GM12874 (cell line): ENCODE results near the gene PRKCQ.

ENCODE experiments used
- TF ChIP-seq, protein P1 (sequence below): IDR thresholded peaks from 2 replicates; pipeline ENCODE4 v1.5.1; 2011; ENCODE audit warnings: low read depth, mild to moderate bottlenecking, control low read depth, low read length, moderate library complexity; ENCODE audit not compliant: insufficient read depth

The PRKCQ gene

DNA sequence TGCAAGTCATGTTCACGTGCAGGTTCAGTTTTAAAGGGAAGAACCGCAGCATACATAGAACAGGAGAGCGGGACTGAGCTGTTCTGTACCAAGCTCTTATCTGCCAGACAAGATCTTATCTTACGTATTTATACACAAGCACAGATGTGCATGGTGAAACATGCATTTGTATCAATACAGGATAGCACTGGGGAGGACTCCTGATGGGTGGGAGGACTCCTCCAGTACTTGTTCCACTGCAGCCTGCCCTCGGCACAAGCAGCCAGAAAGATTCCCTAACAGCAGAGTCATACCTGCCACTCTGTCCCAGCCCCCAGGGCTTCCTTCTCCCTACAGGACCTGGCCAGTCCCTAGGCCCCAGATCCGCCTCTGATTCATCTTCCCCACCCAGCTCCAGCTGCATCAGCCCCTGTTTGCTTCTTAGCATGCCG, 13.2 kb upstream of the PRKCQ start:
- TF ChIP-seq, protein P1, sequence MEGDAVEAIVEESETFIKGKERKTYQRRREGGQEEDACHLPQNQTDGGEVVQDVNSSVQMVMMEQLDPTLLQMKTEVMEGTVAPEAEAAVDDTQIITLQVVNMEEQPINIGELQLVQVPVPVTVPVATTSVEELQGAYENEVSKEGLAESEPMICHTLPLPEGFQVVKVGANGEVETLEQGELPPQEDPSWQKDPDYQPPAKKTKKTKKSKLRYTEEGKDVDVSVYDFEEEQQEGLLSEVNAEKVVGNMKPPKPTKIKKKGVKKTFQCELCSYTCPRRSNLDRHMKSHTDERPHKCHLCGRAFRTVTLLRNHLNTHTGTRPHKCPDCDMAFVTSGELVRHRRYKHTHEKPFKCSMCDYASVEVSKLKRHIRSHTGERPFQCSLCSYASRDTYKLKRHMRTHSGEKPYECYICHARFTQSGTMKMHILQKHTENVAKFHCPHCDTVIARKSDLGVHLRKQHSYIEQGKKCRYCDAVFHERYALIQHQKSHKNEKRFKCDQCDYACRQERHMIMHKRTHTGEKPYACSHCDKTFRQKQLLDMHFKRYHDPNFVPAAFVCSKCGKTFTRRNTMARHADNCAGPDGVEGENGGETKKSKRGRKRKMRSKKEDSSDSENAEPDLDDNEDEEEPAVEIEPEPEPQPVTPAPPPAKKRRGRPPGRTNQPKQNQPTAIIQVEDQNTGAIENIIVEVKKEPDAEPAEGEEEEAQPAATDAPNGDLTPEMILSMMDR, result no peak

DNA sequence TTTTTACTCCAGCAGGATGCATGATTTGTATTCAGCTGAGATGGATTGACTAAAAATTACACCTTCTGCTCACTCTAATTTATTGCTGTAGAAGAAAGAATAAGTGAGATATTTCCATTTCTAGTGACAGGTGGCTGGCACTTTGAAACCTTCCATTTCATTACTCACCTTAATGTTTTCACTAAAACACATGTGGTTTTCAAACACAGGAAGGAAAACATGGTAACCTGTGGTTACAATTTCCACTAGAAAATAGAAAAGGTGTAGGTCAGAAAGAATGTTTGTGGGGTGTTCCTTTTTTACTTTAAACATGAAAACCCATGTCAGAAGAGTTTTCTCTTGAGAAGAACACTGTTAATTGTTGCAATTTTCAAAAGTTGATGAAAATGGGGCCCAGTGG, 12.0 kb upstream of the PRKCQ start:
- TF ChIP-seq, protein P1, result no peak

DNA sequence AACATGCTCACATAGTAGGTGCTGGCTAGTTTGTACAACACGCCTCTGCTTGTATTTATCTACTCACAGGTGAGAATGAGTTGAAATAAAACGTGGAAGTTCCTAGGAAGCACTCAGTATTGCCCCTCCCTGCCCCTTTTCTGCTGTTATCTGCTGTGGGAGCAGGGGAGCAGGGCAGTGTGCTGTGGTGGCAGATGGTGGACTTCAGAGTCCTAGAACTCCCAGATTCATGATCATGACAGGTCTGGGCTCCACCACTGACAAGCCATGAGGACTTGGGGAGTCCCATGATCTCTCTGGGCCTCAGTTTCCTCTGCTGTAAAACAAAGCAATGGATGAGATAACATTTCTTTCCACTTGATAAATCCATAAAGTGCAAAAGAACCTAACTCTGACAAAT, 11.6 kb upstream of the PRKCQ start:
- TF ChIP-seq, protein P1, result no peak

DNA sequence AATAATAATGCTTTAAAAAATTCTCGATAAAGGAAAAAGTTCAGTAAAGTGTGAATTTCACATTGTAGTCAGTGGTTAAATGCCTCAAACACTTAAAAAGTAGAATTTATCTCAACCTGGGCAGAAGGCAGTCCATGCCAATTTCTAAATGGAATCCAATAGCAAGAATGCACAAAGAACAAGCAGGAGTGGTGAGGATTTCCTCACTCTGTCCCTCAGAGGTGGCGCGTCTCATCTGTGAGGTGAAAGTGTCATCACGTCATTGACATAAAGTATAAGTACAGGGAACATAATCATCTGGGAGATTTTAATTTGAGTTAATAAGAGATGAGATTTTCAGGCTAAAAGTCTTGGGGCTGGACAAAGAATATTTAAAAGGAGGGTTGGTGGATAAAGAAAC, 10.0 kb upstream of the PRKCQ start:
- TF ChIP-seq, protein P1, result no peak

DNA sequence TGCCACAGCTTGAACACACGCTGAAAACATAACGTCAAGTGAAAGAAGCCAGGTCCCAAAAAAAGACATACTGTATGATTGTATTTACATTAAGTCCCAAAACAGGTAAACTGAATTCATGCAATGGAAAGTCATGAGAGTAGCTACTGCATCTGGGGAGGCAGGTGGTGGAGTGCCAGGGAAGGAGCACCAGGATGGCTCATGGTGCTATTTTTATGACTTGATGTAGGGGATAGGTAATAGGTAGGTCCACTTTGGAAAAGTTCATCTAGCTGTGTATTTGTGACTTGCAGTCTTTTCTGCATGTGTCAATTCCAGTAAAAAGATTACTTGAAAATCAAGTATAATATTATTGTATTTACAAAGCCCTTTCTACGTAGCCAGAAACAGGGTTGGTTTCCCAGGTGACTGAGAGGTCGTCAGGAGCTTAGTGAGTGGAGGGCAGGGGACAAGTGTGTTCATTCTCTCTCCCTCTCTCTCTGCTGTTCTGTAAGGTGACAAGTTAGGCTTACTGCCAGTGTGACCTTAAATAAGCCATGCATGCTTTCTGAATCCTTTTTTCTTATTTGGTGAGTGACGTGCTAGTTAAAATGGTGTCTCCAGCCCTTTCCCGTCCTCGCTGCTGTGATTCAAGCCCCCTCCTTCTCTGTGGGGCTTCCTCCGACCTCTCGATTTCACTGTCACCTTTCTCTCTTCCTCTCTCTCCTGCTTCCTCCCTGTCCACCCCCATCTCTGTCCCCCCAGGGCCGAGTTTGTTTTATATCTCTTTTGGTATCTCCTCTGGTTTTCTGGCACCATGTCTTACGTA, 9.4 kb upstream of the PRKCQ start:
- TF ChIP-seq, protein P1, result no peak

DNA sequence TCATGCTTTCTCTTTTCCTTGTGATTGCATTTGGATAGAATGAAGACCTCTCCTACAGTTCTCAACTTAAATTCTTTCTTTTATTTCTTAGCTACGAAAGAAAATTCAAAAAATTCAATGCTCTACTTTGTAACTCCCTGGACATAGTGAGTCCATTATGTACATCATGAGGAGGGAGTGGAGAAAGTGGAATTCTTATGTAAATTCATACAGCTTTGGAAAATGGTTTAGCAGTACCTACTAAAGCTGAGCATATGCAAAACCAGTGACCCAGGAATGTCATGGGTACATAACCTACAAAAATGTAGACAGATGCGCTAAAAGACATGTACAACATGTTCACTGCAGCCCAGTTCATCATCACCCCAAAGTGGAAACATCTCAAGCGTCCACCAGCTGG, 8.8 kb upstream of the PRKCQ start:
- TF ChIP-seq, protein P1, result no peak

DNA sequence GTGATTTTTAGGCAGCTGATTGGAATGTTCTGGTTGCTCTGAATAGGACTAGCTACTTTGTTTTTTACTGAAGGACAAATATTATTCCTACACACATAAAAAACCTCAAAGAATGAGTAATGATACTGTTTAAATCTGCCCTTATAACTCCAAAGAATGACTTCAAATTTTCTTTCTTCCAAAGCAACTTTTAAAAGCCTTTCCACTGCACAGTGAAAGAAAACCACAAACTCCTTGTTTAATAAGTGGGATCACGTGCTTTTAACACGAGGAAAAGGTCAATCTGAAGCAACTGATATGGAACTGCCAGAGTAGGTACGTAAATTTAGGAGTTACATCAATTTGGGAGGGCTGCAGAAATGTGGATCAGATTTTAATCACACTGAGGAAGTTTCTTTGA, 8.0 kb upstream of the PRKCQ start:
- TF ChIP-seq, protein P1, result no peak

DNA sequence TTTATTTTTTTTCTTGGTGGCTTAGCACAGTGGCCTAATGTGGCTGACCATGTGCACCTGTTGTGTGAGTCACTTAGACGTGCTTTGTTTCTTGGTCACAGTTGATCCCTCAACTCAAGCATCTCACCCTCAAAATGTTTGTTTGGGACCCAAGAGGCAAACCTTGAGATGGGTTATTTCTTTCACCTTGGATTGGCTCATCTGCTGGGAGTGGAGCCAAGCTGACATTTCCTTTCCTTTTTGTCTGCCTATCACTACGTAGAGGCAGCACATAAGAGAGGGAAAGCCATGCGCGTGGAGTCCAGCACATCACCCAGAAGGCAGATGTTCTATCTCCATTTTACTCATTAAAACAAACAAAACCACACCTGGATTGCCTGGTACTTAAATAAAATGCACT, 6.4 kb upstream of the PRKCQ start:
- TF ChIP-seq, protein P1, result no peak
